DMS153 treated with DMSO at 0.1 percent for 48 hours (cell line): ENCODE measurements around the gene CDH12.
"Not testable (repeated sequence)": the region's sequence is repeated elsewhere in the genome, so short reads cannot be mapped to it uniquely, and the experiment has no call there.

Source experiments
- DNase-seq: peaks from one replicate; lab custom pipeline; 2025; ENCODE audit not compliant: unreplicated experiment; lab: John Stamatoyannopoulos, UW

The CDH12 gene

DNA sequence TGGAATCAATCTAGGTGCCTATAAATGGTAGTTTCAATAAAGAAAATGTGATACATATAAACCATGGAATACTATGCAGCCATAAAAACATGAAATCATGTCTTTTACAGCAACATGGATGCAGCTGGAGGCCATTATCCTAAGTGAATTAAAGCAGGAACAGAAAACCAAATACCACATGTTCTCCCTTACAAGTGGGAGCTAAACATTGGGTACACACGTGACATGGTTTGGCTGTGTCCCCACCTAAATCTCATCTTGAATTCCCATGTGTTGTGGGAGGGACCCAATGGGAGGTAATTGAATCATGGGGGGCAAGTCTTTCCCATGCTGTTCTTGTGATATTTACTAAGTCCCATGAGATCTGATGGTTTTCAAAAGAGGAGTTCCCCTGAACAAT is 78.9 kb downstream of the CDH12 start:
- DNase-seq = not testable (repeated sequence)

DNA sequence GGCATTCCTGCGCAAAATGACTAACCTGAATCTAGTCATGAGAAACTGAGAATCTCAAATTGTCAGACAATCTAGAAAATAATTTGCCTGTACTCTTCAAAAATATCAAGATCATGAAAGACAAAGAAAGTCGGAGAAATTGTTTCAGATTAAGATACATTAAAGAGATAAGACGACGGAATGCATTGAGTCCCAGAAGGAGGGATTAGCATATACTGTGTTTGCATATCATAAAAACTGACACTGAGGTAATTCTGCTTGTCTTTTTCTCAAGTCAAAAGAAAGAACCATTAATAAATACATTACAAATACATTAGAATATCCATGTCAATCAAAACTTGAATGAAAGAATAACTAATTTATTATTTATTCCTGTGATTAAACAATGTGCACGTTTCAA is 88.4 kb downstream of the CDH12 start:
- no peak for DNase-seq

DNA sequence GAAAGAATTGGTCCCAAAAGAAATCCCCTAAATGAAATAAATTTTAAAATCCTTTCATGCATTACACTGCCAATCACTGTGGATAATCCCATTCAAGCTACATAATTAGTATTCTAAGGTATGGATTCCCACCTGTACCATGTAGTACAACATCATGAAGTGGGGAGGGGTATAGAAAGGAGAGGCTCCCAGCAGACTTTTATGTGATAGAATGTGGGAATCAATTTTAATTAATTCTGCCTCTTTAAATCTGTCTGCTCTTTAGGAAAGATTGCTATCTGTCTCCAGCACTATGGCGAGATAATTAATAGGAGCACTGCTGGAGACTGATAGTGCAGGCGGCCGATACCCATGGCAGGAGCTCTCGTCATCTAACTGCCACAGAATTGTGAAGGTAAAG is 95.4 kb downstream of the CDH12 start:
- DNase-seq = no peak

DNA sequence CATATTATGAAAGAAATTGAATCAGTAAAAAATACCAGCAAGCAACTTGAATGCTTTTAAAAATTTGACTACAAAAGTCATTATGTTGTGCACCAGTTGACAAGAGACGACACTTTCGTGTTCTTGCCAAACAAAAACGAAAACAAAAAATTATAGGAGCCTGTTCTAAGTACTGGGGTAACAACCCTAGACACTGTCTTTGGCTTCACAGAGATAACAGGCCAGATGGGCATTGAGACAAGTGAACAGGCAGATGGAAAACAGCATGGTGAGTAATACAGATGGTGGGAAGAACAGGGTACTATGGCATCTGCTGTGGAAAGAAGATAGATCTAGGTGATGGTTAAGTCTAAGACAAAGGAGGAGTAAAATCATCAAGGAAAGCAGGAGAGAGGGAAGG is 99.0 kb downstream of the CDH12 start:
- DNase-seq = no peak

DNA sequence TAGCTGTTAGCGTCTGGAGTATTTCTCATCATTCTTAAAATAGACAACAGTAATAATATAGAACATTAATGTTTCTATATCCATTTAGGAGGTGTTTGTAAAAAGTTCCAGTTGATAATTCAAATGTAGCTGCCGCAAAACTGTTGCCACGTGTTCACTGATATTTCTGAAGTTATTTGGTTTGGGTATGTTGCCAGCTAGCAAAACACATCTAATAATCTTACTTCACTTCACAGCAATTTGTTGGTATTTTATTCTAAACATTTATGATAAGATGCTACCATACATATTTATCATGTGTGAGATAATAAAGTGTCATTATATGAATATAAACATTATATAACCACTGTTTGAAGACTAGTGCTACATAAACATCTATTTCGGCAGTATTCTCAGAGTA is 101.6 kb downstream of the CDH12 start:
- no peak for DNase-seq

DNA sequence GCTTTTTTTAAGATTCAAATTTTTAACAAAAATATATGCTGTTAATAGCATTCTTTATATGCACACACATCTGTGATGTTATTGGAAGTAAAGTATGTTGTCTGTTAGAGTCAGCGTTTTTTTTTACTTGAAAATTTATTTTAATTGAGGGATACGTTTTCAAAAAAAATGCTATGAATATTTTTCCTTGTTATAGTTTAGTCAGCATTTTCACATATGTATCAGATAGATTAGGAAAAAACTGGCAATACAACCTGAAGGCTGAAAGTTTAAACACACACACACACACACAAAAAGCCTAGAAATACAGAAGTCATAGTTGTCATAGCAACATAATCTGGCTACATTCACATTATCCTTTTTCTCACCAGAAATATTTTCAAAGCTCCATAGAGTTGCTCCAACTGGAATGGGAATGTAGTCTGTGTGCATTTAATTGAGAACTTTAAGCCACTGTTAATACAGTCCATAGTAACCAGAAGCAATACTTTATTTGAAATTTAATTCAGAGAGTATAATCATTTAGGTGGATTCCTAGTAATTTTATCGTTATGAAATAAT is 116.6 kb downstream of the CDH12 start:
- DNase-seq = no peak

DNA sequence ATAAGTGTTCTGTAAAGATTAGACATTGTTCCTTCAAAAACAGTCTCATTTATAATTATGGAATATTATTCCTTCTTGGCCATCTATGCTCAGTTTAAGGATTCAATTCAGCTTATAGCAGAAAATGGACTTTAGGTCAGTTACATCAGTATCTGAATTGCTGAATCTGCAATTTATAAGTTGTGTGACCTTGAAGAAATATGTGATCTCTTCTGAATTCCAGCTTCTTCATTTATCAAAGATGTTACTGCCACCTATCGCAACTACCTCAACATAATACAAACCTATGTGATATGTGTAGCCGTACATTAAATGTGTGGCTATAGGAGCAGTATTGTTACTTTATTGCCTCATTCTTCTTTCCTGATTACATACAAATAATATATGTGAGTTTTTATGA is 118.2 kb downstream of the CDH12 start:
- DNase-seq = no peak

DNA sequence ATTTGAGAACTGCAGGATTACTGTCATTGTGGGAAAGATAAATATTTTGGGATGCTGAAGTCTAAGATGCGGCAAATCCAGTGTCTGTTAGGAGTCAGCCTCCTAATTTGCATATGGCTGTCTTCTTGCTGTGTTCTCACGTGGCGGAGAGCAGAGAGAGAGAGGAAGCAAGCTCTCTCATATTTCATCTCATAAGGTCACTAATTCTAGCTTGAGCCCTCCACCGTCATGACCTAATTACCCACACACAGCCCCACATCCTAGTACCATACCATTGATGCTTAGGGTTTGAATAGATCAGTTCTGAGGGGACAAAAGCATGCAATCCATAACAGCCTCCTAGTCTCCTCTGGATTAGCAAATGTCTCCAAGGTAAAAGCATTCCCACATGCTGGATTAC is 124.5 kb downstream of the CDH12 start:
- no peak for DNase-seq

DNA sequence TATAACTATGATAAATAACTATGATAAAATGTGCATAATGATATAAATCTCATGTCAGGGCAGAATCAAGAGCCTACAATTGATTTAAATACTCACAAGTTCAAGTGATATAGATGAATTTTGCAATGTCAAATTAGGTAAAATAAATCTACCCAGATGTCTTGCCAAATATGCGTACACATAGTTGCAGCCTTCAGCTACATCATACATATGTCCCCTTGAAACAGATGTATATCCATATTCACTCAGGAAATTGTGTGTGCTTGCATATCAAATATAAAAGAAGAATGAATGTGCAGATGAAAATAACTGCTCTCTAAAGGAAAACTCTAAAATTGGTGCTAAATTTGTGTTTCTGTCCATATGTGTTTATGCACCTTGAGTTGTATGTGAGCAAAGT is 130.7 kb downstream of the CDH12 start:
- no peak for DNase-seq

DNA sequence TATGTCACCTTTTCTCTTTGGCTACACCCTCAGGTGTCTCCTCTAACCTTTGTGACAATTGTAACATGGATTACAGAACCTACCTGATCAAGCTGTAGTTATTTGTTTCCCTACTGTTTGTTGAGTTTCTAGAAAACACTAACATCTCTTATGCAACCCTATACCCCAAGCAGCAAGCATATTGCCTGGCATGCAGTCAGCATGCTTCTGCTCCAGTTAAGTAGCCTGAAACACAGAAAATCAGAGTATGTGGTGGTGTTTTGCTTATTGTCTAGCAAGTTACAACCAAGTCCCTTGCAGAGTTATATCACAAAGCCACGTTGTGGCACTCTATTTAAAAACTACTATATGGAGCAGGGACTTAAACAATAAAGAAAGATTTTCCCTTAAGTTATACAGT is 131.1 kb downstream of the CDH12 start:
- no peak for DNase-seq

DNA sequence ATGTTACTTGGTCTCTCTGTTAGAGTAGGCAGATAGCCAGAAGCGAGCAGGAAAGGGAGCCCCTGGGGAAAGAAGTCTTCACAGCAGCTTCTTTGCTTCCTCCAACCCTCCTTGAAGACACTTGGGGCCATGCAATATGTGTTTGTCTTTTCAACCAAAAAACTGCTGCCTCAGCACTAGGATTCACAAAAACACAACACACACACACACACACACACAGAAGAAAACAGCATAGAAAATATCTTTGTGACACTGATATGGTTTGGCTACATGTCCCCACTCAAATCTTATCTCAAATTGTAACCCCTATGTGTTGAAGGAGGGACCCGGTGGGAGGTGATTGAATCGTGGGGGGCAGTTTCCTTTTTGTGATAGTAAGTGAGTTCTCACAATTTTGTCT is 133.3 kb downstream of the CDH12 start:
- DNase-seq = no peak

DNA sequence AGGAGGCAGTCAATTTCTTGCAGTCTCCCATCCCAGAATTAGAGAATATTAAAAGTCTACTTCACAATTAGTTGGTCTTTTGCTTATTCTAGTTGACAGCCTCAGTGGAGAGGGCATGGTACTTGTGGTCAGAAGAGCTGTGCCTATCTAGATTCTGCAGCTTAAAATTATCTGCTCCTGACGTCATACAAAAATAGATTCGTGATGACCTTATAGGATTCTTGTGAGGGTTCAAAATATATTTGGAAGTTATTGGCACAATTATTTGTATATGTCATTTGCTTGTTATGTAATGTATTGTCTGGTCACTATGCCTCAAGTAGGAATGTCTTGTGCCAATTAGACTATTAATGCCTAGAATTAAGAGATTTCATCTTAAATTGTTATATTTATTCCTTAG is 142.5 kb downstream of the CDH12 start:
- no peak for DNase-seq

DNA sequence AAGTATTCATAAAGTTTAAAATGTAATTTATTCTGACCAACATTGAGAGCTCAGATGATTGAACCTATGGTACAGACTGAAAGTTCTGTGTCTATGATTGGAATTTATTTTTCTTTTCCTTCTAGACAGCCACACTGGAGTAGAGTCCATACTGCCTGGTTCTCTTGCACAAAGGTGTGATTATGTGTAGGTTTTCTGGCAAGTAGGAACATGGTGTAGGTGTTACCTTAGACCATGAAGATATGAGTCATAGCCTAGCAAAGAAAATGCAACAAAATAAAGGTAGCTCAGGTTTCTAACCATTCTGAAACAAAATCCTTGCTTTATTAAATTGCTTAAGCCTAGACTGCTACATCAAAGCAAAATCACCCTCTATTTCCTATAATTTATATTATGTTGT is 143.4 kb downstream of the CDH12 start:
- DNase-seq = no peak

DNA sequence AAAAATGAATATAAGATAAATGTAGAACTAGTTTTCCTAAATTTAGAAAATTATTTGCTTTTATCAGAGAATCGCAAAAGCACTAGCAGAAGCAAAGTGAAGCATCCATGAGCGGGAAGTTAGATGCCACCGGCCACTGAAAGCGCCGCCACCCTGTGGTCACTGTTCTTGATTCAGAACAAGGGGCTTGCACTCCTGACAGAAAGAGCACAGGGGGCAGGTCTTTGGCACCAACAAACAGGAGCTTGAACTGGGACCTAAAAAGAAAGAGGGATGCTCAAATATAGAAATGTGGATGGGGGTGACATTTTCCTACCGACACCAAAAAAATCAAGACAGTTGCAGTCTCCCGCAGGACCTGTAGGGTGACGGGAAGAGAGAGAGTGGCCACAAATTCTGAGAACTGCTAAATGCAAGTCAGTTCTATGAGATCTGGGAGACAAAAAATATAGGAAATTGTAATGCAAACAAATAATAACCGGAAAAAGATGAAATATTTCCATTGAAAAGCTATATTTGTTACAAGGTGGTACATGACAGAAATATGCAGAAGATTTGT is 144.3 kb downstream of the CDH12 start:
- DNase-seq = no peak

DNA sequence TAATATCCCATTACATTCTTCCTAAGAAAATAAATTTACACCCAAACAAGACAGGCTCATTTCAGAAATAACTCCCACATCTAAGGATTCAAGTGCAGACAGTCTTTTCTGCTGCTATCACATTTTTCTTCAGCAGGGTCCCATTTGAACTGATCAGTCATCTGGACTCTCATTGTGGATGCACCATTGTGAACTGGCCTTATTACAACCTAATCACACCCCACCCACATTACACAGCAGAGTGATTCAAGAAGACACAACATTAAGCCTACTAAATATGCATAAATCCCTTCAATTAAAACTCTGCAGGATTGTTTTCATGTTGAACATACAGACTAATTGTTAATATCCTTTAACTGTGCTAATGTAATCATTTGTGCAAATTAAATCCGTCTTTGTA is 146.2 kb downstream of the CDH12 start:
- no peak for DNase-seq

DNA sequence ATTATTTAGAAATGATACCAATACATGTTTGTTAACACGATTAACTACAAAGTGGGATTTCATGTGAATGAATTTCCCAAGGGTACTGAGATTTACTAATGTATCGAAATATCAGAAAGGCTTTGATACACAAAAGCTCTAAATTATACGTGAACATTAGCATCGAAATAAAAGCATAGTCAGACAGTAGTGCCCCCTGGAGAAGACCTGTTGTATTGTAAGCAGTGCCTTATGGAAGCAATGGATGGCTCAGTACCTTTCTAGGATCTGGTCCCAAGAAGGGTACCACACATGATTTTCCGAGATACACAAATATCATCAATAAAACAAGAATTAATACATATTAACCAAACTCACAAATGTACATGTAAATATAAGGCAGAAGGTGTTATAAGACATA is 153.8 kb downstream of the CDH12 start:
- no peak for DNase-seq

DNA sequence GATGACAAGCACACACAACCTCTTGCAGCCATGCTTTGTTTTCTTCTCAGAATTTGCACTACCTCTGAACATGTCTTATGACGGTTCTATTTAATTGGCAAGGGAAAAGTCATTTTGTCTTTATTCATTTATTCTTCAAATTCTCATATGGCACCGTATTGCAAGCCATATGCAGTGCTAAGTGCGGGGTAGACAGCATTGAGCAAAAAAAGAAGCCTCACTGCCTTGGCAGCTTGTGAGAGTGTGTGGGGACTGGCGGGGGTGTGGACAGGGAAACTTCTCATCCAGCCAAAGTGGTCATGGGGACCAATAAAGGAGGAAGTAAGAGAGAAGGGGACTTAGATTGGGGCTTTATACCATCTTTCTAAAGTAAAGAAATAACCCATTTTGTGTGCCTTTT is 160.0 kb downstream of the CDH12 start:
- no peak for DNase-seq

DNA sequence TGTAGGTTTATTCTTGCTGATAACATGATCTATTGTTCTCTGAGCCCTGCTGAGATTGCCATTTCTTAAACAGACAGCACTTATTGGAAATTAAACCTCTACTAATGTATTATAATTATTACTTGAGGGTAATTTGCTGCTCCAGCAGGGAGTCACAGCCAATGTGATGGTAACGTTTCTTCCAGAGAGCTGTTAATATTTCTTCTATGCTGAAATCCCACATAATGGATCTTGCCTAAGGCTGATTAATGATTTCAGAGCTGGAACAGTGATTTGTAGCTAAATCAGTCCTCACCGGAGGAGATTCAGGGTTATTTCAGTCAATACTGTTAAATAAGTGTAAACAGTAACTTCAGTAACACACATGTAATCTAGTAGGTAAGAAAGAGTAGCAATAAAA is 170.1 kb downstream of the CDH12 start:
- no peak for DNase-seq

DNA sequence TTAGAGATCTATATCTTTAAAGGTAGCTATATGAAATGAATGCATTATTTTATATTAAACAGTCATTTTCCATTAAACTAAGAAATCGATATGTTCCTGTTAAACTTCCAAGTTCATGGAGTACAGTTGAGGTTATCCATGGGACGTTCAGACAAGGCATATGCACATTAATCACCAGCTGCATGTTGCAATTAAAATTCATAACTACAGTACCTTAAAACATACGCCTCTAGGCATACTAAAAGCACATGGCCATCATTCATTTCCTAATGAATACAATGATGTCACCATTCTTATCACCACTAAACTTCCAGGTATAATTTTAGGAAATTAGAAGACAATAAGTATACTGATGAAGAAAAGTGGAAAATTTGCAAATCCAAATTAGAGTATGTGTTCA is 174.3 kb downstream of the CDH12 start:
- DNase-seq = no peak

DNA sequence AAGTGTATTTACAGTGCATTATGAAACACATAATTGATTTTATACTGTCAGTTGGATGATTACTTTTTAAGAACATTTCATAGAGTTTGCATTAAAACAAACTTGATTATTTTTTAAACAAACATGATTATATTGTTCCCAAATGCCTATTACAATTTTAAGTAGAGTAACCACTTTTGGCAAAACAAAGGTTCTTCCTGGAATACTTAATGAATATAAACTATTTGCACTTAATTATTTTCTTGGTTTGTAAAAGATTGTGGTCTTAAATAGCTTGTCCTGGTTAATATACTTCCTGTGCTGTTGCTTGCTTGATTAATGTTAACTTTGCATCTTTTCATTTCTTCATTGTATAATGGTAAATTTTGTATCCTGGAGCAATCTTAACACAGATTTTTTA is 180.0 kb downstream of the CDH12 start:
- DNase-seq = no peak

DNA sequence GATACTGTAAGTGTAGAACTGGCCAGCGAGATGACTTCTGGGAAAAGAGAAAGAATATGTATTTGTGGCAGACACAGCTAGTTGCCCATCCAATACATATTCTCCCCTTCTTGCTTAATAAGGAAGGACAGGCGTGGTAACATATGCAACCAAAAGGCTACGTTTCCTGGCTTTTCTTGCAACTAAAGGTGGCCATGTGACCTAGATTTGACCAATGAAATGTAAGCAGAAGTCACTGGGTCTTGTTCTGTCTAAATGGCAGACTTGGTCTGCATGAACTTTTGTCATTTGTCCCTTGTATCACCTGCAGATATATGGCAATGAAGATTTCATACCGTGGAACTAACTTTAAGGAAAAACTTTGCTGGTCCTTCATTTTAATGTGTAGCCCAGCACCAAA is 183.8 kb downstream of the CDH12 start:
- DNase-seq = no peak

DNA sequence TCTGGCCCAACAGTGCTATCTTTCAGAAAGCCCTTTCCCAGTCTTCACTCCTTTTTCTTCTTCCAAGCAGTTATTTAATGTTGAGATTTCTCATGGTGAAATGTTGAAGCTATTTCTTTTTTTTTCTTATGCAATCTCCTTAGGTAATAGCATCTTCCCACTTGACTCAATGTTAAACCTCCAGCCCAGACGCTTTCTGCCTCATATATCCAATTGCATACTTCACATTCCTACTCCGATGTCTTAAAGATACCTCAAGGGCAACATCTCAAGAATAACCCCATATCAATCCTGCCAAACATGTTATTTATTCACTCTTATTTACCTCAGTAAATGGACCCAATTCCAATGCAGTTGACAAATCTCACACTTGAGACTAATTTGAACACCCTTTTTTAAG is 187.3 kb downstream of the CDH12 start:
- DNase-seq = no peak

DNA sequence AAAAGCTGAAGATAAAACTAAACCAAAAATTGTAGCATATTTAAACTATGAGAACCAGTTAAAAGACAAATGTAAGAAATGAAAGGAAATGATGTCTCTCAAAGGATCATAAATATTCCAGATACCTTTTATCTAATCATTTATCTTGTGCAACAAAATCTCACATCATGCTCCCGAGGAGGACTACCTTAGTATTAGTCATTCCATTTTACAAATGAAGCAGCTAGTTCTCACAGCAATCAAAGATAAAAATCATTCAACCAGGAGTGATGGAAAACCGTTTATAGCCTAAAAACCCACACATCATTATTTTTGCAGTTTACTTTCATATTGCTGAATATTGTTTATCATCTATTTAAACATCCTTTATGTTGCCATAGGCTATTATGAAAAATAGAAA is 190.0 kb downstream of the CDH12 start:
- no peak for DNase-seq

DNA sequence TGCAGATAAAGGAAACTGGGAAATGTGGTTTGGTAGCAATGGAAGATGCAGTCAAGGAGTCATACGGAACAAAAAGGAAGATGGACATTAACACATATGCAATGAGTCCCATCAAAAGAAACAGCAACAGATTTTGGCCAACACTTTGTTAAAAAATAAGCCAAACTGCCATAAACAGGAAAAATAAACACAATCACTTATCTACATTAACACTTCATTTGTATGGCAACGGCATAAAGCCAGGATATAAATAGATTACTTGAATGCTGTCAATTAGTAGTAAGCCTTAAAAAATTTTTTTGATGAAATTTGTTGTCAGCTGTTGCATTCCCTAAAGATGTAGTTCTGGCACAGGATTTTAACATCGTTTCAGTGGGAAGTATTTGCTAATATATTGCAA is 190.8 kb downstream of the CDH12 start:
- DNase-seq = no peak
